DOHH2 (cell line): Measurements from ENCODE around the gene MRPS2.

ENCODE experiments used
- EZH2phosphoT487 ChIP-seq: fragments of 200-600 bp; sonication (generic); IDR thresholded peaks from 2 replicates; pipeline ENCODE4 v1.6.1; 2017; ENCODE audit warnings: borderline replicate concordance, mild to moderate bottlenecking, antibody characterized with exemption, low read length, moderate library complexity, mixed read lengths
- TF ChIP-seq, protein P1 (sequence below): fragments of 200-600 bp; sonication (generic); IDR thresholded peaks from one replicate; pipeline ENCODE4 v1.5.1; 2014; ENCODE audit warnings: antibody characterized with exemption, mild to moderate bottlenecking, low read depth, low read length; ENCODE audit not compliant: poor library complexity, severe bottlenecking

GRCh38 chr9:135512241-135512603, 11.7 kb downstream of the MRPS2 start:
- TF ChIP-seq, protein P1, sequence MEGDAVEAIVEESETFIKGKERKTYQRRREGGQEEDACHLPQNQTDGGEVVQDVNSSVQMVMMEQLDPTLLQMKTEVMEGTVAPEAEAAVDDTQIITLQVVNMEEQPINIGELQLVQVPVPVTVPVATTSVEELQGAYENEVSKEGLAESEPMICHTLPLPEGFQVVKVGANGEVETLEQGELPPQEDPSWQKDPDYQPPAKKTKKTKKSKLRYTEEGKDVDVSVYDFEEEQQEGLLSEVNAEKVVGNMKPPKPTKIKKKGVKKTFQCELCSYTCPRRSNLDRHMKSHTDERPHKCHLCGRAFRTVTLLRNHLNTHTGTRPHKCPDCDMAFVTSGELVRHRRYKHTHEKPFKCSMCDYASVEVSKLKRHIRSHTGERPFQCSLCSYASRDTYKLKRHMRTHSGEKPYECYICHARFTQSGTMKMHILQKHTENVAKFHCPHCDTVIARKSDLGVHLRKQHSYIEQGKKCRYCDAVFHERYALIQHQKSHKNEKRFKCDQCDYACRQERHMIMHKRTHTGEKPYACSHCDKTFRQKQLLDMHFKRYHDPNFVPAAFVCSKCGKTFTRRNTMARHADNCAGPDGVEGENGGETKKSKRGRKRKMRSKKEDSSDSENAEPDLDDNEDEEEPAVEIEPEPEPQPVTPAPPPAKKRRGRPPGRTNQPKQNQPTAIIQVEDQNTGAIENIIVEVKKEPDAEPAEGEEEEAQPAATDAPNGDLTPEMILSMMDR = no peak
- TF ChIP-seq EZH2phosphoT487 = no peak
